GM12878 (cell line): ENCODE results near the gene S100A3.

Experiments
- CBX3 ChIP-seq: fragments of 200-600 bp; sonication (generic); IDR thresholded peaks from 2 replicates; pipeline ENCODE4 v1.6.1; 2016; ENCODE audit warnings: low read depth, borderline replicate concordance
- CTCF ChIP-seq, 3 experiments: IDR thresholded peaks in 2 of 3; conservative IDR thresholded peaks in 1 of 3; 2 replicates each; pipeline ENCODE4 v1.5.1; 2011; ENCODE audit warnings: low read depth in 3 of 3, low read length in 3 of 3, mild to moderate bottlenecking in 3 of 3, control low read depth in 2 of 3, moderate library complexity in 2 of 3, inconsistent platforms in 1 of 3, mixed read lengths in 1 of 3; ENCODE audit not compliant: control insufficient read depth in 2 of 3, insufficient read depth in 1 of 3; ENCODE audit errors: extremely low read depth in 1 of 3
- EZH2 ChIP-seq: IDR thresholded peaks from 2 replicates; pipeline ENCODE4 v1.6.1; 2012; ENCODE audit warnings: low read depth, mild to moderate bottlenecking, control low read depth, inconsistent platforms, low read length, borderline replicate concordance; ENCODE audit not compliant: control insufficient read depth
- FOXK2 ChIP-seq: fragments of 450-650 bp; IDR thresholded peaks from 2 replicates; pipeline ENCODE4 v1.6.1; 2017; ENCODE audit warnings: mild to moderate bottlenecking, moderate library complexity
- JUND ChIP-seq: IDR thresholded peaks from 2 replicates; pipeline ENCODE4 v1.6.1; 2012; ENCODE audit warnings: low read depth, mild to moderate bottlenecking, low read length, improper control_type of control experiment, moderate library complexity
- MAX ChIP-seq: IDR thresholded peaks from 2 replicates; pipeline ENCODE4 v1.6.1; 2012; ENCODE audit warnings: low read depth, low read length, improper control_type of control experiment
- NR2F1 ChIP-seq: fragments of 450-650 bp; conservative IDR thresholded peaks from 2 replicates; pipeline ENCODE4 v1.6.1; 2017; ENCODE audit warnings: mild to moderate bottlenecking
- POLR2A ChIP-seq: IDR thresholded peaks from 2 replicates; pipeline ENCODE4 v1.6.1; 2011; ENCODE audit warnings: low read depth, mild to moderate bottlenecking, low read length
- POLR2AphosphoS2 ChIP-seq: IDR thresholded peaks from 2 replicates; pipeline ENCODE4 v1.6.1; 2011; ENCODE audit warnings: low read depth, mild to moderate bottlenecking, low read length, improper control_type of control experiment, moderate library complexity
- RAD21 ChIP-seq: IDR thresholded peaks from 2 replicates; pipeline ENCODE4 v1.6.1; 2011; ENCODE audit warnings: mild to moderate bottlenecking, low read depth, low read length, moderate library complexity; ENCODE audit not compliant: insufficient read depth
- USF2 ChIP-seq: IDR thresholded peaks from 2 replicates; pipeline ENCODE4 v1.6.1; 2011; ENCODE audit warnings: low read depth, low read length, improper control_type of control experiment, borderline replicate concordance
- YBX1 ChIP-seq: fragments of 450-650 bp; IDR thresholded peaks from 2 replicates; pipeline ENCODE4 v1.6.1; 2016; ENCODE audit warnings: antibody characterized with exemption

- TF ChIP-seq POLR2A (no peak), USF2 (no peak), CTCF (IDR thresholded peaks at IDR 0.05 in 2 of 3, conservative IDR thresholded peaks at IDR 0.05 in 1 of 3; ENCODE audit: control insufficient read depth in 2 of 3, extremely low read depth in 1 of 3, insufficient read depth in 1 of 3, low read depth in 3 of 3, low read length in 3 of 3) (no peak), POLR2AphosphoS2 (no peak), FOXK2 (no peak), MAX (no peak), NR2F1 (no peak), EZH2 (no peak), YBX1 (no peak), CBX3 (no peak), RAD21 (no peak), JUND (no peak)
Measured at GRCh38 chr1:153560771-153561465, 11.9 kb upstream of the S100A3 start.
